ENCODE data around the gene CREB5.
A peak's percentile ranks its signal among the peaks of the same experiment; 100 is the strongest.

The CREB5 gene

GRCh38 chr7:28411876-28412662, at the start of gene CREB5:
CREB5 (plus strand) TSS chr7:28412518; CDS start chr7:28412915, 397 bp downstream.
- H3K36me3 ChIP-seq (ENCODE audit: insufficient read depth, low read length) = no peaks in the 10 kb centered on the region
- H3K9ac ChIP-seq (ENCODE audit: low read depth, low read length) = no peak within 1 kb of the TSS
- 0 out of 2 replicates have a peak, but pooled peaks cover 4% of the 10 kb centered on the region for H4K20me1 ChIP-seq (ENCODE audit: insufficient read depth, low read length)
- no peak within 1 kb of the TSS for H3K27ac ChIP-seq (ENCODE audit: low read length)
- no peak within 1 kb of the TSS for H3K4me3 ChIP-seq (ENCODE audit: low read depth in 1 of 2, low read length in 2 of 2)
- DNase-seq = no peak
- H3K27me3 ChIP-seq (ENCODE audit: insufficient read depth, low read length, poor library complexity) = peaks cover 68% of the 10 kb centered on the region
- no peak for ATAC-seq (ENCODE audit: insufficient read depth, low read depth)
- no peaks in the 10 kb centered on the region for H3K79me2 ChIP-seq (ENCODE audit: insufficient read depth, low read length)
- TF ChIP-seq CTCF (IDR thresholded peaks at IDR 0.05; ENCODE audit: borderline replicate concordance, extremely low read depth, low read length, poor library complexity, severe bottlenecking) (peak; percentile 6), EZH2 (IDR thresholded peaks at IDR 0.05; ENCODE audit: borderline replicate concordance, low read depth, low read length, severe bottlenecking) (no peak)
- no peak within 1 kb of the TSS for H3K4me2 ChIP-seq (ENCODE audit: insufficient read depth, low read length)
- peaks cover 5% of the 10 kb centered on the region for H3K4me1 ChIP-seq (ENCODE audit: insufficient read depth, low read length)
- H2AFZ ChIP-seq (ENCODE audit: low read depth, low read length) = no peak within 1 kb of the TSS
- no peaks in the 10 kb centered on the region for H3K9me3 ChIP-seq (ENCODE audit: insufficient read depth, low read length, severe bottlenecking)

- DNase-seq (no peak), ATAC-seq (ENCODE audit: insufficient read depth, low read depth) (no peak)
- H3K9ac ChIP-seq (ENCODE audit: low read depth, low read length) = no peak overlapping the region
- H4K20me1 ChIP-seq (ENCODE audit: insufficient read depth, low read length) = no peaks in the 10 kb centered on the region
- no peaks in the 10 kb centered on the region for H3K36me3 ChIP-seq (ENCODE audit: insufficient read depth, low read length)
- H3K79me2 ChIP-seq (ENCODE audit: insufficient read depth, low read length) = no peaks in the 10 kb centered on the region
- H3K27ac ChIP-seq (ENCODE audit: low read length) = no peak overlapping the region
- no peaks in the 10 kb centered on the region for H3K27me3 ChIP-seq (ENCODE audit: insufficient read depth, low read length, poor library complexity)
- peak; percentile 39 for TF ChIP-seq CTCF (IDR thresholded peaks at IDR 0.05; ENCODE audit: borderline replicate concordance, extremely low read depth, low read length, poor library complexity, severe bottlenecking)
- TF ChIP-seq EZH2 (IDR thresholded peaks at IDR 0.05; ENCODE audit: borderline replicate concordance, low read depth, low read length, severe bottlenecking) = no peak
- no peak overlapping the region for H2AFZ ChIP-seq (ENCODE audit: low read depth, low read length)
- no peaks in the 10 kb centered on the region for H3K9me3 ChIP-seq (ENCODE audit: insufficient read depth, low read length, severe bottlenecking)
- no peak overlapping the region for H3K4me2 ChIP-seq (ENCODE audit: insufficient read depth, low read length)
- H3K4me1 ChIP-seq (ENCODE audit: insufficient read depth, low read length) = no peaks in the 10 kb centered on the region; the same call in 1 of the 2 replicates
- H3K4me3 ChIP-seq (ENCODE audit: low read depth in 1 of 2, low read length in 2 of 2) = no peak overlapping the region
These were observed 49.5 kb upstream of the CREB5 start for GRCh38 chr7:28362812-28363211.

GRCh38 chr7:28364082-28364481, 48.2 kb upstream of the CREB5 start:
- Histone ChIP-seq H3K4me1 (ENCODE audit: insufficient read depth, low read length) (no peaks in the 10 kb centered on the region; the same call in 1 of the 2 replicates), H3K9me3 (ENCODE audit: insufficient read depth, low read length, severe bottlenecking) (no peaks in the 10 kb centered on the region), H3K27ac (ENCODE audit: low read length) (no peak overlapping the region), H3K27me3 (ENCODE audit: insufficient read depth, low read length, poor library complexity) (no peaks in the 10 kb centered on the region), H4K20me1 (ENCODE audit: insufficient read depth, low read length) (no peaks in the 10 kb centered on the region), H3K9ac (ENCODE audit: low read depth, low read length) (no peak overlapping the region), H2AFZ (ENCODE audit: low read depth, low read length) (no peak overlapping the region), H3K79me2 (ENCODE audit: insufficient read depth, low read length) (no peaks in the 10 kb centered on the region), H3K4me2 (ENCODE audit: insufficient read depth, low read length) (no peak overlapping the region), H3K4me3 (ENCODE audit: low read depth in 1 of 2, low read length in 2 of 2) (no peak overlapping the region), H3K36me3 (ENCODE audit: insufficient read depth, low read length) (no peaks in the 10 kb centered on the region)
- no peak for DNase-seq
- ATAC-seq (ENCODE audit: insufficient read depth, low read depth) = no peak
- TF ChIP-seq CTCF (IDR thresholded peaks at IDR 0.05; ENCODE audit: borderline replicate concordance, extremely low read depth, low read length, poor library complexity, severe bottlenecking) = peak; percentile 30
- no peak for TF ChIP-seq EZH2 (IDR thresholded peaks at IDR 0.05; ENCODE audit: borderline replicate concordance, low read depth, low read length, severe bottlenecking)

All from DND-41 (cell line).